GM13976 (cell line): ENCODE data around the gene CAMKMT.

Experiments used
- DNase-seq: peaks from one replicate; pipeline ENCODE4 v3.0.0; 2012; ENCODE audit warnings: low spot score
- in situ Hi-C: fragments of 300-500 bp; cut with MboI; formaldehyde crosslinking; loops from one replicate; pipeline ENCODE4 v1.12.0; 2022; ENCODE audit warnings: low sequenced_read_pairs, mixed read lengths, inconsistent platforms; ENCODE audit not compliant: unreplicated experiment
- TF ChIP-seq, protein P1 (sequence below): IDR thresholded peaks from 2 replicates; pipeline ENCODE4 v1.5.1; 2012; ENCODE audit warnings: borderline replicate concordance, mild to moderate bottlenecking; ENCODE audit not compliant: insufficient read depth; ENCODE audit errors: extremely low read depth, missing control alignments, control extremely low read depth

Gene CAMKMT

DNA sequence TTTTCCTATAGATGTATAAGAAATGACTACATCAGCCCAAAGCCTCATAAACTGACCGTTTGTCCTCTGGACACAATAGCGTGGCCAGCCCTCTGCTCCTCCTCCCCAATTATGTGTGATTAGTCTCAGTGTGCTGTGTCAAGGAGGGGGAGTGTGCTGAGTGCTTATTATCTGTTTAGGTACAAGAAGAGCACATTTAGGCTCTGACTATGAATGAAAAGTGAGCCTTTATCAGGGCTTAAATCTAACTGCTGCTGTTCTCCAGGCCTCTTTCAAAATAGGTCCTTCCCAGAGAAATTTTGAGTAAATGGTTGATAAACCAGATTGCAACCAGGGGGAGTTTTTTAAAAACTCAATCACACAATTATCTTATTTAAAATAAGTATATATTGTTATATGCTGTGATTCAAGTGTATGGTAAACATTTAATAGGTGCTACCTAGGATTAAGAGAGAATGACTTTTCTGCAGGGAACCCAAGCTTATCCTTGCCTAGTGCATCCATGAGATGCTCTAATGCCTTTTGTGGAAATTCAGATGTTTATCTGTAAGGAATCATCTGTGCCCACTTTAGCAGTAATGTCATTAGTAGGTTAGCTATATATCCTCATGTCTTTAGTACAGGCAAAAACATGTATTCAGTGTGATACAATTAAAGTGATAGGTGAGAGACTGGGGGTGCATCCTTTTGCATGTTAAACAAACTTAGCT is 411.1 kb downstream of the CAMKMT start:
- no peak for DNase-seq

DNA sequence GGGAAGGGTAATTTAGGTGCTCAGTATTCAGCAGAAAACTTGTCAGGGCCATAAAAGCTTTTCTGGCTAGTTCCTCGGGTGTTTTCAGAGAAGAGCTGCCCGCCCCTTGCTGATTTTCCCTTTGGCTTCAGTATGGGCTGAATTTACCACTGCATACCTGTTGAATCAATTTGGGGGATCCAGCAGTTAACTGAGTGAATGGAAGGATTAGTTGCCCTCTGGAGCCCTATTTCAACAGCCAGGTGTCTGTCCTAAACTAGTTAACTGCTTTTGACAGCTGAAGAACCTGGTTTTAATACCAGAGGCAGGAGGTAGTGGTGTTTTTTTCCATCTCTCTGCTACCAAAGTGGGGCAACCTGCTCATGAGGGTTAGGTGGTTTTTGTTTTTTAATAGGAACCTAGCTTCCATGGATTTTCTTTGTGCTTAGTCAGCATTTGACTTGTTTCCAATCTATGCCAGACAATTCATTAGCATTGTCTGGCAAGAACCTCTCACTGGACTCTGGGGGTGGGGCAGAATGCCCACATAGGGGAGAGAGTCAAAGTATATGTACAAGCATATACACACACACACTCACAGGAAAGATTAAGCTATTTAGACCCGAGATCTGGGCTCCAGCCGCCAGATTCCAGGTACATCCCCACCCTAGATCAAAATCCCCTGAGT is 413.2 kb downstream of the CAMKMT start:
- DNase-seq: no peak
- in situ Hi-C loops: no loop called here
- TF ChIP-seq, protein P1, sequence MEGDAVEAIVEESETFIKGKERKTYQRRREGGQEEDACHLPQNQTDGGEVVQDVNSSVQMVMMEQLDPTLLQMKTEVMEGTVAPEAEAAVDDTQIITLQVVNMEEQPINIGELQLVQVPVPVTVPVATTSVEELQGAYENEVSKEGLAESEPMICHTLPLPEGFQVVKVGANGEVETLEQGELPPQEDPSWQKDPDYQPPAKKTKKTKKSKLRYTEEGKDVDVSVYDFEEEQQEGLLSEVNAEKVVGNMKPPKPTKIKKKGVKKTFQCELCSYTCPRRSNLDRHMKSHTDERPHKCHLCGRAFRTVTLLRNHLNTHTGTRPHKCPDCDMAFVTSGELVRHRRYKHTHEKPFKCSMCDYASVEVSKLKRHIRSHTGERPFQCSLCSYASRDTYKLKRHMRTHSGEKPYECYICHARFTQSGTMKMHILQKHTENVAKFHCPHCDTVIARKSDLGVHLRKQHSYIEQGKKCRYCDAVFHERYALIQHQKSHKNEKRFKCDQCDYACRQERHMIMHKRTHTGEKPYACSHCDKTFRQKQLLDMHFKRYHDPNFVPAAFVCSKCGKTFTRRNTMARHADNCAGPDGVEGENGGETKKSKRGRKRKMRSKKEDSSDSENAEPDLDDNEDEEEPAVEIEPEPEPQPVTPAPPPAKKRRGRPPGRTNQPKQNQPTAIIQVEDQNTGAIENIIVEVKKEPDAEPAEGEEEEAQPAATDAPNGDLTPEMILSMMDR: no peak

More for the DNA sequence above, 411.1 kb downstream of the CAMKMT start:
- TF ChIP-seq, protein P1: no peak
- in situ Hi-C loops: no loop called here

DNA sequence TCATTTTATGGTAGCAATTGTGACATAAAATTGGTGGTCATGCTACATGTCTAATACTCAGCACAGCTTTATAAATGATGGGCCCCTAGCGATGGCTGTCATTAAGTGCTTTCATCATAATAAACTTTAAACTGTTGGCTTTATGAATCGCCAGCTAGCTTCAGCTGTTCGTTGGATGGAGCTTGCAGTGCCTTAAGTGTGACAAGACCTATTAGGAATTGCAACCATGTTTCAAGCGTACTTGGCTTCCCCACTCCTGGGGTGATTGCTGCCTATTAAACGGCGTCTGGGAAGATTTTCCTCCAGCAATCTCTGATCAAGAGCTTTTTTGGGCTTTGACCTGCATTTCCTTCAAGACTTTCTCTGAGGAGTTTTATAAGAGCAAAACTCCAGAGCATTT is 415.3 kb downstream of the CAMKMT start:
- in situ Hi-C loops: no loop called here
- TF ChIP-seq, protein P1: no peak
- DNase-seq: no peak

DNA sequence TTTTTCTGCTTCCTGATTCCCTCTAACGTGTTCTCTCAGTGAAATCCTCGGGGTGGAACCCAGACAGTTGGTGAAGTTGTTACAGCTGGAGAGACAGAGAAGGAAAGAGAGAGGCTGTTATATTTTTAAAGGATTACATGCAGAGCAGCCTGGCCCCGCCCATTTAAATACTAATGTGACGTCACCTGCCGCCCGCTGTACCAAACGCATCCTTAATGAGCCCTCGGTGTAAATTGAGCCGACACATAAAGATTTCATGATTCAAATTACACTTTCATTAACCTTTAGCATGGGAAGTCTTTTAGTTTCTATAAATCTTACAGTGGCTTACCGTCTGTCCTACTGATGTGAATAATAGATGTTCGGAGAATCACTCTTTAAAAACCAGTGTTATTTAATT is 415.8 kb downstream of the CAMKMT start:
- no peak for DNase-seq
- TF ChIP-seq, protein P1: no peak
- in situ Hi-C loops: no loop called here

DNA sequence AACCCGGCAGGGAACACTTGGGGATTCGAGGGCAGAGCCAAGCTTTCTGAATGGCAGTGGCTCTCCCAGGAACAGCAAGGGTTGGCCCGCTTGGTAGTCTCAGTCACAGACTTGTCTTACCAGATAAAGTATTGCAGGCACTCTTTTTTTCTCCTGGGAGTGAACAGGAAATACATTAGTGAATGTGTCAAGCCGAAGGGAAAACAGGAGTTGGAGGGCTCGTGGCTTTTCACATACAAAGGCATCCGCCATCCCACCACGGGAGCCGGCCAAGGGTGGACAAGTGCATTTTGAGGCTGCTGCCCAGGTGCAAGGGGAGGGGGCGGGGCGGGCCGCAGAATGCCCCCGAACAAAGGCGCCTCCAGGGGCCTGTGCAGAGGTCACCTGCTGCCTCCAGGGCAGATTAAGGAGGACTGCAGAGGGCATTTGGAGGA is 416.5 kb downstream of the CAMKMT start:
- in situ Hi-C loops: no loop called here
- no peak for DNase-seq
- TF ChIP-seq, protein P1: no peak

DNA sequence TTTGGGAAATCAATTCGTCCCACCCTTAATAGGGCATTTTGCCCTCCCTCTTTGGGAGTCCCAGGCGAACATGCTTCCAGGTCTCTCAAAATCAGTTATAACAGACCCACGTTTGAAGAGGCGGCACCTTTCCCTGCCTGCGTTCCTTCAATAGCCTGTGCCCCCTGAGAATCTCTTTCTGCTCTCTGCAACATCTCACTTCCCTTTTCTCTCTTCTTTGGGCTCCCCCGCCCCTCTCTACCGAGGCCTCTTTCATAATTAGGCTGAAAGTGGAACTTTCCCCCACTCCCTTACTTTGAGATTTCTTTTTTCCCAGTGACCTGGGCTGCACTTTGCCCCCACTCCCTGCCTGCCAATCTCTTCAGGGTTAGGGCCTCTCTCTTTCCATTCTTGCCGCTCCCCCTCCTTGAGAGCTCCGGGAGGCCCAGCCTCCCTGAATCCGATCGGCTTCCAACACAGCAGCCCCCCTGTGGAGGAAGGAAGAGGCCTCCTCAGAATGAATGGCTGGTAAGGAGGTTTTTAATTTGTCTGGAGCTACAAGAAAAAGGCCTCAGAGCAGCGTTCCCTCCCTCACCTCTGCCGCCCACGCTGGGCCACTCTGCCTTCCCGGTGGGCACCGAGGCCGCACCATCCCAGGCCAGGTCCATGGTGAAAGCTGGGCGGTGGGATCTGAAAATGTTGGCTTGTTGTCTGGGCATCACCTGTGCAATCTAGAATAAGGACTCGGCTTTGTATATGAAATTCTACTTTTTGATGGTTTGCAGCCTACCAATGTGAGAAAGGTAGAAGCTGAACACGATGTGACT is 417.1 kb downstream of the CAMKMT start:
- in situ Hi-C loops: no loop called here
- peak; percentile 94 for DNase-seq
- TF ChIP-seq, protein P1: no peak
